ENCODE measurements around the gene PHF23.

PHF23 gene

GRCh38 chr17:7218166-7218565 lies 21.1 kb downstream of the PHF23 start:
- Histone ChIP-seq H3K4me1 (ENCODE audit: control insufficient read depth in 1 of 2, insufficient read depth in 1 of 2, low read depth in 1 of 2, low read length in 1 of 2) (peaks cover 48 to 57% of the 10 kb centered on the region in 2 experiments), H3K4me3 (ENCODE audit: low read depth in 1 of 2, low read length in 1 of 2) (no peak overlapping the region), H3K27me3 (peaks cover 12% of the 10 kb centered on the region), H3K36me3 (peaks cover 14% of the 10 kb centered on the region), H3K9me3 (no peaks in the 10 kb centered on the region), H3K27ac (no peak overlapping the region)
- TF ChIP-seq, protein P1, sequence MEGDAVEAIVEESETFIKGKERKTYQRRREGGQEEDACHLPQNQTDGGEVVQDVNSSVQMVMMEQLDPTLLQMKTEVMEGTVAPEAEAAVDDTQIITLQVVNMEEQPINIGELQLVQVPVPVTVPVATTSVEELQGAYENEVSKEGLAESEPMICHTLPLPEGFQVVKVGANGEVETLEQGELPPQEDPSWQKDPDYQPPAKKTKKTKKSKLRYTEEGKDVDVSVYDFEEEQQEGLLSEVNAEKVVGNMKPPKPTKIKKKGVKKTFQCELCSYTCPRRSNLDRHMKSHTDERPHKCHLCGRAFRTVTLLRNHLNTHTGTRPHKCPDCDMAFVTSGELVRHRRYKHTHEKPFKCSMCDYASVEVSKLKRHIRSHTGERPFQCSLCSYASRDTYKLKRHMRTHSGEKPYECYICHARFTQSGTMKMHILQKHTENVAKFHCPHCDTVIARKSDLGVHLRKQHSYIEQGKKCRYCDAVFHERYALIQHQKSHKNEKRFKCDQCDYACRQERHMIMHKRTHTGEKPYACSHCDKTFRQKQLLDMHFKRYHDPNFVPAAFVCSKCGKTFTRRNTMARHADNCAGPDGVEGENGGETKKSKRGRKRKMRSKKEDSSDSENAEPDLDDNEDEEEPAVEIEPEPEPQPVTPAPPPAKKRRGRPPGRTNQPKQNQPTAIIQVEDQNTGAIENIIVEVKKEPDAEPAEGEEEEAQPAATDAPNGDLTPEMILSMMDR (IDR thresholded peaks at IDR 0.05) = no peak

GRCh38 chr17:7217113-7217987 lies 21.9 kb downstream of the PHF23 start:
- H3K36me3 ChIP-seq = peaks cover 6% of the 10 kb centered on the region
- peaks cover 12% of the 10 kb centered on the region for H3K27me3 ChIP-seq
- no peak overlapping the region for H3K4me3 ChIP-seq (ENCODE audit: low read depth in 1 of 2, low read length in 1 of 2)
- H3K4me1 ChIP-seq (ENCODE audit: control insufficient read depth in 1 of 2, insufficient read depth in 1 of 2, low read depth in 1 of 2, low read length in 1 of 2) = peaks cover 48 to 57% of the 10 kb centered on the region in 2 experiments
- no peak overlapping the region for H3K27ac ChIP-seq
- TF ChIP-seq, protein P1 (IDR thresholded peaks at IDR 0.05) = no peak
- no peaks in the 10 kb centered on the region for H3K9me3 ChIP-seq

- Histone ChIP-seq H3K4me1 (ENCODE audit: control insufficient read depth in 1 of 2, insufficient read depth in 1 of 2, low read depth in 1 of 2, low read length in 1 of 2) (peaks cover 48 to 57% of the 10 kb centered on the region in 2 experiments), H3K36me3 (no peaks in the 10 kb centered on the region), H3K9me3 (no peaks in the 10 kb centered on the region), H3K27ac (no peak overlapping the region), H3K27me3 (peaks cover 17% of the 10 kb centered on the region), H3K4me3 (ENCODE audit: low read depth in 1 of 2, low read length in 1 of 2) (no peak overlapping the region)
- TF ChIP-seq, protein P1 (IDR thresholded peaks at IDR 0.05) = no peak
These were observed 22.8 kb downstream of the PHF23 start for GRCh38 chr17:7216242-7217112.

DNA sequence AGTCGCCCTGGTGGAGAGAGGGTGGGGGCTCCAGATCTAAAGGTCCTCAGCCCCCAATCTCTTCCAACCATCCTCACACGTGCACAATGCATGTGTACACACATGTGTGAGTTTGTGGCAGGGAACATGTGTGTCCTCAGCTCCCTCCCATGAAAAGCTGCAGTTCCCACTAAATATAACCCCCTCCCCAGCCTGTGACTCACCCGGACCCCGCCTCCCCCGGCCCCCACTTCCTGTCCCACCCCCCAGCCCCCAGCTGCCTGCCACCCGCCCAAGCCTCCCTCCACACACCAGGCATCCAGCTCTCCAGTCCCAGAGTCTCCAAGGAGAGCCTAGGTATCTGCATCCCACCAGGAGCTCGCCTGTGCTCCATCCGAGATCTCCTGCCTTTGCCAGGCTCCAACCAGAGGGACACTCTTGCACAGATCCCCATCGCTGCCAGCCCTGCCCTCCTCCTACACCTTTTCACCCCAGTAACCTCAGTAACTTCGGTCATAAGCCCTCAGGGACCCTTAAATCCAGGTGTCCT lies 23.5 kb downstream of the PHF23 start:
- peaks cover 43 to 49% of the 10 kb centered on the region in 2 experiments for H3K4me1 ChIP-seq (ENCODE audit: control insufficient read depth in 1 of 2, insufficient read depth in 1 of 2, low read depth in 1 of 2, low read length in 1 of 2)
- no peak overlapping the region for H3K27ac ChIP-seq
- H3K4me3 ChIP-seq (ENCODE audit: low read depth in 1 of 2, low read length in 1 of 2) = no peak overlapping the region
- TF ChIP-seq, protein P1 (IDR thresholded peaks at IDR 0.05) = no peak
- no peaks in the 10 kb centered on the region for H3K9me3 ChIP-seq
- no peaks in the 10 kb centered on the region for H3K36me3 ChIP-seq
- H3K27me3 ChIP-seq = peaks cover 17% of the 10 kb centered on the region

- TF ChIP-seq, protein P1 (IDR thresholded peaks at IDR 0.05) = no peak
- Histone ChIP-seq H3K4me3 (ENCODE audit: low read depth in 1 of 2, low read length in 1 of 2) (peak overlapping the region; percentile 56 to 76), H3K9me3 (no peaks in the 10 kb centered on the region), H3K4me1 (ENCODE audit: control insufficient read depth in 1 of 2, insufficient read depth in 1 of 2, low read depth in 1 of 2, low read length in 1 of 2) (peaks cover 38 to 44% of the 10 kb centered on the region in 2 experiments), H3K27me3 (peaks cover 17% of the 10 kb centered on the region), H3K27ac (peak overlapping the region; percentile 70), H3K36me3 (no peaks in the 10 kb centered on the region)
These were observed 24.1 kb downstream of the PHF23 start for GRCh38 chr17:7215136-7215638.
